ENCODE data around the gene FYB1.

GRCh38 chr5:39107350-39107749 is 112.0 kb downstream of the FYB1 start:
- TF ChIP-seq CTCF (IDR thresholded peaks at IDR 0.05) (no peak), EZH2 (IDR thresholded peaks at IDR 0.05; ENCODE audit: borderline replicate concordance, insufficient read depth, low read depth, low read length, poor library complexity, severe bottlenecking) (no peak)

All from B cell (primary cell).